Muscle layer of duodenum (tissue), 2 donors: ENCODE data around the gene CRIM1.

ENCODE experiments used
- H3K27ac ChIP-seq: one replicate; pipeline ENCODE4 v1.7.0; 2013; ENCODE audit warnings: mild to moderate bottlenecking, low read length
- H3K27me3 ChIP-seq: one replicate; pipeline ENCODE4 v1.7.0; 2013; ENCODE audit warnings: low read depth, mild to moderate bottlenecking, control low read depth, low read length
- H3K36me3 ChIP-seq, 2 donors: one replicate each; pipeline ENCODE4 v1.7.0; 2013; ENCODE audit warnings: low read length in 2 of 2, control low read depth in 1 of 2, mild to moderate bottlenecking in 1 of 2; ENCODE audit not compliant: insufficient read depth in 2 of 2, control insufficient read depth in 1 of 2
- H3K4me1 ChIP-seq, 2 donors: one replicate each; pipeline ENCODE4 v1.7.0; 2013; ENCODE audit warnings: low read length in 2 of 2, mild to moderate bottlenecking in 2 of 2, control low read depth in 1 of 2, moderate library complexity in 1 of 2; ENCODE audit not compliant: insufficient read depth in 2 of 2, control insufficient read depth in 1 of 2
- H3K4me3 ChIP-seq, 2 donors: one replicate each; pipeline ENCODE4 v1.7.0; 2013; ENCODE audit warnings: low read length in 2 of 2, low read depth in 1 of 2, mild to moderate bottlenecking in 1 of 2
- H3K9me3 ChIP-seq, 2 donors: one replicate each; pipeline ENCODE4 v1.7.0; 2013; ENCODE audit warnings: low read length in 2 of 2, control low read depth in 1 of 2, mild to moderate bottlenecking in 1 of 2; ENCODE audit not compliant: control insufficient read depth in 1 of 2
- donor health status: healthy.

Gene CRIM1

GRCh38 chr2:36597003-36597531 lies 241.5 kb downstream of the CRIM1 start:
- H3K4me1 ChIP-seq, result peaks cover 4 to 24% of the 10 kb centered on the region in 2 donors
- H3K27ac ChIP-seq, result peak overlapping the region; percentile 53
- H3K36me3 ChIP-seq, result no peaks in the 10 kb centered on the region
- no peaks in the 10 kb centered on the region for H3K27me3 ChIP-seq
- H3K4me3 ChIP-seq, result peak overlapping the region; percentile 77 to 89
- no peaks in the 10 kb centered on the region for H3K9me3 ChIP-seq

GRCh38 chr2:36597532-36598377 lies 242.2 kb downstream of the CRIM1 start, which contains the start of gene FEZ2:
FEZ2 (minus strand) TSS chr2:36598168; CDS start chr2:36598142, 26 bp downstream.
- peak within 1 kb of the TSS; percentile 77 to 89 for H3K4me3 ChIP-seq
- H3K9me3 ChIP-seq, result no peaks in the 10 kb centered on the region
- H3K27me3 ChIP-seq, result no peaks in the 10 kb centered on the region
- H3K27ac ChIP-seq, result peak within 1 kb of the TSS; percentile 79
- peaks cover 4 to 24% of the 10 kb centered on the region in 2 donors for H3K4me1 ChIP-seq
- H3K36me3 ChIP-seq, result no peaks in the 10 kb centered on the region
